HepG2 (cell line): Measurements from ENCODE around the gene CDRT4. TPM values are rescaled to one million over a fixed set of nuclear protein-coding genes. Genes with fewer than 3 reads are reported as not detected.

Source experiments
- ELF1 ChIP-seq: sonication (generic); formaldehyde crosslinking; IDR thresholded peaks from 2 replicates; pipeline ENCODE4 v1.4.0; 2020; ENCODE audit warnings: missing genetic modification reagents
- ELF3 ChIP-seq: IDR thresholded peaks from 2 replicates; pipeline ENCODE4 v1.6.1; 2016; ENCODE audit warnings: missing genetic modification reagents, missing compliant biosample characterization
- FOSL1 ChIP-seq: sonication (generic); formaldehyde crosslinking; IDR thresholded peaks from 2 replicates; pipeline ENCODE4 v1.9.0; 2021; ENCODE audit warnings: missing genetic modification reagents, borderline replicate concordance
- GABPB1 ChIP-seq: IDR thresholded peaks from 2 replicates; pipeline ENCODE4 v1.6.1; 2016; ENCODE audit warnings: mild to moderate bottlenecking, missing genetic modification reagents, moderate library complexity, missing compliant biosample characterization
- GATAD1 ChIP-seq: IDR thresholded peaks from 2 replicates; pipeline ENCODE4 v1.6.1; 2016; ENCODE audit warnings: missing genetic modification reagents, missing compliant biosample characterization
- NCOA1 ChIP-seq: sonication (generic); formaldehyde crosslinking; IDR thresholded peaks from 2 replicates; pipeline ENCODE4 v1.9.0; 2021; ENCODE audit warnings: missing genetic modification reagents
- NFYC ChIP-seq: IDR thresholded peaks from 2 replicates; pipeline ENCODE4 v1.6.1; 2016; ENCODE audit warnings: missing genetic modification reagents, missing compliant biosample characterization
- NR2F6 ChIP-seq, 2 experiments: IDR thresholded peaks; 2 replicates each; pipeline ENCODE4 v1.6.1; 2016; ENCODE audit warnings: antibody characterized with exemption in 1 of 2, mild to moderate bottlenecking in 1 of 2
- PBX2 ChIP-seq: IDR thresholded peaks from 2 replicates; pipeline ENCODE4 v1.6.1; 2016; ENCODE audit warnings: control low read depth
- PHF20 ChIP-seq: sonication (generic); formaldehyde crosslinking; IDR thresholded peaks from 2 replicates; pipeline ENCODE4 v1.5.0; 2020; ENCODE audit warnings: mild to moderate bottlenecking, missing genetic modification reagents
- POLR2A ChIP-seq, 2 experiments: IDR thresholded peaks; 2 replicates each; pipeline ENCODE4 v1.6.1; 2011; ENCODE audit warnings: low read depth in 2 of 2, low read length in 2 of 2, mild to moderate bottlenecking in 1 of 2, moderate library complexity in 1 of 2; ENCODE audit not compliant: insufficient read depth in 1 of 2
- SMAD1 ChIP-seq: sonication (generic); formaldehyde crosslinking; IDR thresholded peaks from 2 replicates; pipeline ENCODE4 v1.4.0; 2020; ENCODE audit warnings: missing genetic modification reagents, low read depth, mild to moderate bottlenecking, borderline replicate concordance
- SRF ChIP-seq: IDR thresholded peaks from 2 replicates; pipeline ENCODE4 v1.6.1; 2011; ENCODE audit warnings: mild to moderate bottlenecking, low read depth, low read length, moderate library complexity
- ZMYM4 ChIP-seq: sonication (generic); formaldehyde crosslinking; IDR thresholded peaks from 2 replicates; pipeline ENCODE4 v1.8.1; 2023; ENCODE audit warnings: mild to moderate bottlenecking, missing genetic modification reagents
- ZNF207 ChIP-seq: fragments of 450-650 bp; IDR thresholded peaks from 2 replicates; pipeline ENCODE4 v1.6.1; 2016; ENCODE audit warnings: antibody characterized with exemption, borderline replicate concordance
- ZNF574 ChIP-seq: sonication (generic); formaldehyde crosslinking; IDR thresholded peaks from 2 replicates; pipeline ENCODE4 v1.4.0; 2020; ENCODE audit warnings: missing genetic modification reagents
- ZNF740 ChIP-seq: sonication (generic); formaldehyde crosslinking; IDR thresholded peaks from 2 replicates; pipeline ENCODE4 v1.4.0; 2020; ENCODE audit warnings: missing genetic modification reagents
- polyA plus RNA-seq, 8 experiments: library from polyadenylated mRNA; depleted of rRNA in 3 of 8; stranded (reverse) in 7 of 8; unstranded in 1 of 8; fragments of >200 nt; fragmentation: Illumina TruSeq in 4 of 8; extraction: Trizol in 4 of 8; gene quantifications; 2 replicates each; pipeline versions ENCODE4 v1.2.1 to v1.2.3, GENCODE V29; 2011 to 2016; ENCODE audit warnings: low read depth in 4 of 8, missing spikeins in 1 of 8, mixed read lengths in 1 of 8; ENCODE audit not compliant: insufficient read depth in 1 of 8
- total RNA-seq, 5 experiments: library from RNA; depleted of rRNA; stranded (reverse); fragments of >200 nt; fragmentation: Illumina TruSeq; extraction: Trizol; gene quantifications; 2 replicates each; pipeline ENCODE4 v1.2.3, GENCODE V29; 2016; ENCODE audit warnings: low read depth in 1 of 5
- TF ChIP-seq, protein P1 (sequence below): sonication (generic); formaldehyde crosslinking; IDR thresholded peaks from 2 replicates; pipeline ENCODE4 v1.5.0; 2020; ENCODE audit warnings: mild to moderate bottlenecking, missing genetic modification reagents
- TF ChIP-seq, protein P2 (sequence below): sonication (generic); formaldehyde crosslinking; conservative IDR thresholded peaks from 2 replicates; pipeline ENCODE4 v1.8.1; 2023; ENCODE audit warnings: missing genetic modification reagents
- TF ChIP-seq, protein P3 (sequence below): sonication (generic); IDR thresholded peaks from 2 replicates; pipeline ENCODE4 v1.6.1; 2016; ENCODE audit warnings: low read depth, borderline replicate concordance
- TF ChIP-seq, protein P4 (sequence below): sonication (generic); formaldehyde crosslinking; IDR thresholded peaks from 2 replicates; pipeline ENCODE4 v1.5.0; 2020; ENCODE audit warnings: missing genetic modification reagents

The CDRT4 gene
- total and polyA plus RNA-seq, 2 of the 13 experiments (the other 11 are each of a cell fraction or from before 2014, with no cell fraction given): 5.8 to 12.1 TPM

DNA sequence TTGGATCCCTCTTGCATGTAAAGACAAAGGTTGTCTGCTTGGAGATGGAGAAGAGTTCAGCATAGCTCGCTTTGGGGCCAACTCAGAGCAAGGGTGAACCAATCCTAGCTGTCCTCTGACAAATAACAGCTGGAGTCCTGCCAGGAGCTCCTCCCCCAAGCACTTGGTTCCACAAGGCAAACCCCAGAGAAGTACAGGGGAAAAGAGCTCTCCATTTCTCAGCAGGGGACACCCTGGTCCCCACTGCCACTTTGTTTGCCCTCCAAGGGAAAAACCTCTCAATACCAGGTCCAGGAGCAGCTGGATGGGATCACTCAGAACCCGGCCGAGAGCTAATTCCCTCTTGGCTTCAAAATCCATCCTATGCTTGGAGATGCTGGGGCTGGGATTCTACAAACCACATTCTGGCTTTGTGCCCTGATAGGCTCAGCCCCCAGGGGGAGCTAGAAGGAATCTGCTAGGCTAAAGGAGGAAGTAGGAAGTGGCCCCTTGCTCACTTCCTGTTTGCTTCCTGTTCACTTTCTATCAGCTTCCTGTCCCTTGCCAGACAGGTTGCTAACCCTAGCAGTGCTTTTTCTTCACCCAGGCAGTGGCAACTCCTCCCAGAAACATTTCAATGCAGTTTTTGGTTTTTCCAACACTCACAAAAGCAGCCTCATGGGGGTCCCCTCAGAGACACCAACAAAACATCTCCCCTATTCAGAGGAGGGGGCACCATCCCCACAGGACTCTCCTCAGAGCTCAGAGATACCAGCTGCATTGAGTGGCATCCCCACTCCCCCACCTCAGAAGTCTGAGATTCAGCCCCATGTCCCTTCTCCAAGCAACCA, 30.7 kb downstream of the CDRT4 start (continued):
- TF ChIP-seq GABPB1 (CRISPR knock-in tag): peak; percentile 82
- no peak for TF ChIP-seq ZNF207
- TF ChIP-seq SRF: no peak
- TF ChIP-seq, protein P1, sequence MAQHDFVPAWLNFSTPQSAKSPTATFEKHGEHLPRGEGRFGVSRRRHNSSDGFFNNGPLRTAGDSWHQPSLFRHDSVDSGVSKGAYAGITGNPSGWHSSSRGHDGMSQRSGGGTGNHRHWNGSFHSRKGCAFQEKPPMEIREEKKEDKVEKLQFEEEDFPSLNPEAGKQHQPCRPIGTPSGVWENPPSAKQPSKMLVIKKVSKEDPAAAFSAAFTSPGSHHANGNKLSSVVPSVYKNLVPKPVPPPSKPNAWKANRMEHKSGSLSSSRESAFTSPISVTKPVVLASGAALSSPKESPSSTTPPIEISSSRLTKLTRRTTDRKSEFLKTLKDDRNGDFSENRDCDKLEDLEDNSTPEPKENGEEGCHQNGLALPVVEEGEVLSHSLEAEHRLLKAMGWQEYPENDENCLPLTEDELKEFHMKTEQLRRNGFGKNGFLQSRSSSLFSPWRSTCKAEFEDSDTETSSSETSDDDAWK (CRISPR knock-in tag): no peak
- TF ChIP-seq, protein P2, sequence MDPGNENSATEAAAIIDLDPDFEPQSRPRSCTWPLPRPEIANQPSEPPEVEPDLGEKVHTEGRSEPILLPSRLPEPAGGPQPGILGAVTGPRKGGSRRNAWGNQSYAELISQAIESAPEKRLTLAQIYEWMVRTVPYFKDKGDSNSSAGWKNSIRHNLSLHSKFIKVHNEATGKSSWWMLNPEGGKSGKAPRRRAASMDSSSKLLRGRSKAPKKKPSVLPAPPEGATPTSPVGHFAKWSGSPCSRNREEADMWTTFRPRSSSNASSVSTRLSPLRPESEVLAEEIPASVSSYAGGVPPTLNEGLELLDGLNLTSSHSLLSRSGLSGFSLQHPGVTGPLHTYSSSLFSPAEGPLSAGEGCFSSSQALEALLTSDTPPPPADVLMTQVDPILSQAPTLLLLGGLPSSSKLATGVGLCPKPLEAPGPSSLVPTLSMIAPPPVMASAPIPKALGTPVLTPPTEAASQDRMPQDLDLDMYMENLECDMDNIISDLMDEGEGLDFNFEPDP (CRISPR knock-in tag): no peak
- 0 out of 2 replicates have a peak, but pooled peaks have one; percentile 42 for TF ChIP-seq GATAD1 (CRISPR knock-in tag)
- TF ChIP-seq, protein P3, sequence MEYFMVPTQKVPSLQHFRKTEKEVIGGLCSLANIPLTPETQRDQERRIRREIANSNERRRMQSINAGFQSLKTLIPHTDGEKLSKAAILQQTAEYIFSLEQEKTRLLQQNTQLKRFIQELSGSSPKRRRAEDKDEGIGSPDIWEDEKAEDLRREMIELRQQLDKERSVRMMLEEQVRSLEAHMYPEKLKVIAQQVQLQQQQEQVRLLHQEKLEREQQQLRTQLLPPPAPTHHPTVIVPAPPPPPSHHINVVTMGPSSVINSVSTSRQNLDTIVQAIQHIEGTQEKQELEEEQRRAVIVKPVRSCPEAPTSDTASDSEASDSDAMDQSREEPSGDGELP: 0 out of 2 replicates have a peak, but pooled peaks have one; percentile 12
- TF ChIP-seq ELF1 (CRISPR knock-in tag): peak; percentile 88
- TF ChIP-seq PHF20: peak; percentile 82
- TF ChIP-seq PBX2 (CRISPR knock-in tag): no peak
- TF ChIP-seq FOSL1 (CRISPR knock-in tag): no peak
- TF ChIP-seq NCOA1: no peak
- TF ChIP-seq ZNF574: peak; percentile 95
- TF ChIP-seq NR2F6 (IDR thresholded peaks at IDR 0.05): no peak
- TF ChIP-seq NR2F6 (CRISPR knock-in tag; IDR thresholded peaks at IDR 0.05): no peak
- no peak for TF ChIP-seq SMAD1 (CRISPR knock-in tag)
- TF ChIP-seq POLR2A (IDR thresholded peaks at IDR 0.05; ENCODE audit: insufficient read depth in 1 of 2, low read depth in 2 of 2, low read length in 2 of 2): 0 out of 4 replicates have a peak, but pooled peaks of 1 of the 2 experiments have one; percentile 12
- TF ChIP-seq NFYC (CRISPR knock-in tag): no peak
- peak; percentile 77 for TF ChIP-seq ZMYM4 (CRISPR knock-in tag)
- TF ChIP-seq ZNF740 (CRISPR knock-in tag): no peak
- TF ChIP-seq ELF3: peak; percentile 70
- TF ChIP-seq, protein P4, sequence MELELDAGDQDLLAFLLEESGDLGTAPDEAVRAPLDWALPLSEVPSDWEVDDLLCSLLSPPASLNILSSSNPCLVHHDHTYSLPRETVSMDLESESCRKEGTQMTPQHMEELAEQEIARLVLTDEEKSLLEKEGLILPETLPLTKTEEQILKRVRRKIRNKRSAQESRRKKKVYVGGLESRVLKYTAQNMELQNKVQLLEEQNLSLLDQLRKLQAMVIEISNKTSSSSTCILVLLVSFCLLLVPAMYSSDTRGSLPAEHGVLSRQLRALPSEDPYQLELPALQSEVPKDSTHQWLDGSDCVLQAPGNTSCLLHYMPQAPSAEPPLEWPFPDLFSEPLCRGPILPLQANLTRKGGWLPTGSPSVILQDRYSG: no peak
